ENCODE data around the gene TMPRSS6.

DNA sequence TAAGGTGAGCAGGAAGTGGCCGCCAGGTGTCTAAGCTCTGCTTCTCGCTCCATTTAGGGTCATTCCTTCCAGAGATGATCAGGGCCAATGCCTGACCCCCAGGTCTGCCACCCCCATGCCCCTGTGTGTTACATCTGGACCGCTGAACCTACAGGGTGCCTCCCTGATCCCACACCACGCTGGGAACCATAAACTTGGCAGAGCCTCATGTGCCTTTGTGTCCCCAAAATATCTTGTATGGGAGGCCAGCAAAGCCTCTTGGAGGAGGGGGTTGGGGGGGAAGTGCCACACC, 94.0 kb downstream of the TMPRSS6 start:
- TF ChIP-seq POLR2A (IDR thresholded peaks at IDR 0.05) (no peak), CTCF (IDR thresholded peaks at IDR 0.05) (no peak)

Measured in testis (tissue), 2 donors.